PC-9 (cell line): ENCODE measurements around the gene TP53I3.

Experiments used
- EZH2 ChIP-seq: fragments of 200-600 bp; sonication (generic); IDR thresholded peaks from 2 replicates; pipeline ENCODE4 v1.8.0; 2017; ENCODE audit warnings: antibody characterized with exemption, low read depth
- TF ChIP-seq, protein P1 (sequence below): fragments of 200-600 bp; sonication (generic); conservative IDR thresholded peaks from 2 replicates; pipeline ENCODE4 v1.6.1; 2017; ENCODE audit warnings: mixed run types, antibody characterized with exemption, mild to moderate bottlenecking, moderate library complexity

DNA sequence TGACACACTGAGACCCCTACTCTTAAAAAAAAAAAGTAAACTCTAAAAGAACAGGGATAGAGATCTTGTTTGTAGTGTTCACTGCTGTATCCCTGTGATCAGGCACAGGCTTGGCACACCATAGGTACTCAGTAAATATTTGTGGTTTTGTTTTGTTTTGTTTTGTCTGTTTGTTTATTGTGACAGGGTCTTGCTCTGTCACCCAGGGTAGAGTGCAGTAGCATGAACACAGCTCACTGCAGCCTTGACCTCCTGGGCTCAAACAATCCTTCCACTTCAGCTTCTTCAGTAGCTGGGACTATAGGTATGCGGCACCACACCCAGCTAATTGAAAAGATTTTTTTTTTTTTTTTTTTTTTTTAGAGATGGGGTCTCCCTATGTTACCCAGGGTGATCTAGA lies 31.7 kb downstream of the TP53I3 start:
- TF ChIP-seq, protein P1, sequence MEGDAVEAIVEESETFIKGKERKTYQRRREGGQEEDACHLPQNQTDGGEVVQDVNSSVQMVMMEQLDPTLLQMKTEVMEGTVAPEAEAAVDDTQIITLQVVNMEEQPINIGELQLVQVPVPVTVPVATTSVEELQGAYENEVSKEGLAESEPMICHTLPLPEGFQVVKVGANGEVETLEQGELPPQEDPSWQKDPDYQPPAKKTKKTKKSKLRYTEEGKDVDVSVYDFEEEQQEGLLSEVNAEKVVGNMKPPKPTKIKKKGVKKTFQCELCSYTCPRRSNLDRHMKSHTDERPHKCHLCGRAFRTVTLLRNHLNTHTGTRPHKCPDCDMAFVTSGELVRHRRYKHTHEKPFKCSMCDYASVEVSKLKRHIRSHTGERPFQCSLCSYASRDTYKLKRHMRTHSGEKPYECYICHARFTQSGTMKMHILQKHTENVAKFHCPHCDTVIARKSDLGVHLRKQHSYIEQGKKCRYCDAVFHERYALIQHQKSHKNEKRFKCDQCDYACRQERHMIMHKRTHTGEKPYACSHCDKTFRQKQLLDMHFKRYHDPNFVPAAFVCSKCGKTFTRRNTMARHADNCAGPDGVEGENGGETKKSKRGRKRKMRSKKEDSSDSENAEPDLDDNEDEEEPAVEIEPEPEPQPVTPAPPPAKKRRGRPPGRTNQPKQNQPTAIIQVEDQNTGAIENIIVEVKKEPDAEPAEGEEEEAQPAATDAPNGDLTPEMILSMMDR: no peak
- no peak for TF ChIP-seq EZH2
